HG03159 (cell line): ENCODE results near the gene P4HB.

Experiments
- ATAC-seq: cut with Tn5 transposase; IDR thresholded peaks from one replicate; pipeline ENCODE4 v1.9.1; 2021; ENCODE audit warnings: mild to moderate bottlenecking, moderate library complexity; ENCODE audit not compliant: unreplicated experiment

P4HB gene

GRCh38 chr17:81813371-81813684, 47.0 kb downstream of the P4HB start:
- ATAC-seq, result no peak

DNA sequence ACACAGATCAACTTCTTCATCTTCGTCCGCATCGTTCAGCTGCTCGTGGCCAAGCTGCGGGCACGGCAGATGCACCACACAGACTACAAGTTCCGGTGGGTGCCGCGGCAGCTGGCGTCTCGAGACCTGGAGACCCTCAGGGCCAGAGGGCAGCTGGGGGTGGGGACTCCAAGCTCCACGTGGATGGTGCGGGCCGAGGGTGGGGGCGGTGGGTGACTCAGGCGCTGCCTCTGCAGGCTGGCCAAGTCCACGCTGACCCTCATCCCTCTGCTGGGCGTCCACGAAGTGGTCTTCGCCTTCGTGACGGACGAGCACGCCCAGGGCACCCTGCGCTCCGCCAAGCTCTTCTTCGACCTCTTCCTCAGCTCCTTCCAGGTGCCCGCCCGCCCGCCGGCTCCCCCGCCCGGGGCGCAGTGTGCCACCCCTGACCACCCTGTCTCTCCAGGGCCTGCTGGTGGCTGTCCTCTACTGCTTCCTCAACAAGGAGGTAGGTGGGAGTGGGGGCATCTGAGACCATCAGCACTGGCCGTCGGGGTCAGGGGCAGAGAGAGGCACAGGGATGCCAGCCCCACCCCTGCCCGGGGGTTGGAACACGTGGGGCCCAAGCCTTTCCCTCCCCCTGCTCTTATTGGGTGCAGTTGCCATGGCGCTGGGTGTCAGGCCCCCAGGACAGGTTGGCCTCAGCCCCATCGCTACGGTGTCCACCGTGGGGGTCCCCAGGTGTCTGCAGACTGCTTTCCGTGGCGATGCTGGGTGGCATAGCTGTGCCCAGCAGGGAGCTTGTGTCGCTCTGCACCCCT, 47.6 kb downstream of the P4HB start:
- ATAC-seq, result no peak

- no peak for ATAC-seq
Measured at GRCh38 chr17:81811705-81812570, 48.4 kb downstream of the P4HB start.

GRCh38 chr17:81810892-81811704, 49.2 kb downstream of the P4HB start:
- ATAC-seq, result no peak

- ATAC-seq, result no peak
Measured at GRCh38 chr17:81810476-81810875, 49.9 kb downstream of the P4HB start.

GRCh38 chr17:81809556-81809998, 50.8 kb downstream of the P4HB start:
- no peak for ATAC-seq

DNA sequence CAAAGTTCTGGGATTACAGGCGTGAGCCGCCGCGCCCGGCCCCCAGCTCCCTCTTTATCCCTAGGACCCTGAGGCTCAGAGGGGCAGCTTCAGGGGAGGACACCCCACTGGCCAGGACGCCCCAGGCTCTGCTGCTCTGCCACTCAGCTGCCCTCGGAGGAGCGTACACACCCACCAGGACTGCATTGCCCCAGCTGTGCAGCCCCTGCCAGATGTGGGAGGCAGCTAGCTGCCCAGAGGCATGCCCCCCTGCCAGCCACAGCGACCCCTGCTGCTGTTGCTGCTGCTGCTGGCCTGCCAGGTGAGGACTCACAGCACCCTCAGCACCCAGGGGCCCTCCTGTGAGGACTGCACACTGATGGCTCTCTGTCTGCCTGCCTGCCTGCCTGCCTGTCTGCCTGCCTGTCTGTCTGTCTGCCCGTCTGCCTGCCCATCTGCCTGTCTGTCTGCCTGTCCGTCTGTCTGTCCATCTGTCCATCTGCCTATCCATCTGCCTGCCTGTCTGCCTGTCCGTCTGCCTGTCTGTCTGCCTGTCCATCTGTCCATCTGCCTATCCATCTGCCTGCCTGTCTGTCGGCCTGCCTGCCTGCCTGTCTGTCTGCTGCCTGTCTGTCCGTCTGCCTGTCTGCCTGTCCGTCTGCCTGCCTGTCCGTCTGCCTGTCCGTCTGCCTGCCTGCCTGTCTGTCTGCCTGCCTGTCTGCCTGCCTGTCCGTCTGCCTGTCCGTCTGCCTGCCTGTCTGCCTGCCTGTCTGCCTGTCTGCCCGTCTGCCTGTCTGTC, 51.4 kb downstream of the P4HB start:
- no peak for ATAC-seq

DNA sequence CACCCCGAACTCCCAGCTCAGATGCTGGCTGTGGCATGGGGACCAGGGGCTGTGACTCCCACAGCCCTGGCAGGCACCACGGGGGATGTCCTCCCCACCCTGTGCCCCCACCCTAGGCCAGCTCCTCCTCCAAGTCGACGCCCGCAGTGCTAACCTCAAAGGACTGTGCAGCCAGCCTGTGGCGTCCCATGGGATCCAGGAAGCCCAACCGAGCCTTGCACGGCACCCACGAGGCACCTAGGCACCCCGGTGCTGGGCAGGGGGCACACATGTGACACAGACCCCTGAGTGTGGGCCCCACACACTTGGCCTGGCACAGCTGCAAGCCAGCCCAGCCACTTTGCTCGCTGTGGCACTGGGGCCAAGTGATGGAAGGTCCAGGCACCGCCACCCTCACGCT, 52.5 kb downstream of the P4HB start:
- no peak for ATAC-seq

GRCh38 chr17:81807210-81807719, 53.1 kb downstream of the P4HB start:
- ATAC-seq, result no peak

DNA sequence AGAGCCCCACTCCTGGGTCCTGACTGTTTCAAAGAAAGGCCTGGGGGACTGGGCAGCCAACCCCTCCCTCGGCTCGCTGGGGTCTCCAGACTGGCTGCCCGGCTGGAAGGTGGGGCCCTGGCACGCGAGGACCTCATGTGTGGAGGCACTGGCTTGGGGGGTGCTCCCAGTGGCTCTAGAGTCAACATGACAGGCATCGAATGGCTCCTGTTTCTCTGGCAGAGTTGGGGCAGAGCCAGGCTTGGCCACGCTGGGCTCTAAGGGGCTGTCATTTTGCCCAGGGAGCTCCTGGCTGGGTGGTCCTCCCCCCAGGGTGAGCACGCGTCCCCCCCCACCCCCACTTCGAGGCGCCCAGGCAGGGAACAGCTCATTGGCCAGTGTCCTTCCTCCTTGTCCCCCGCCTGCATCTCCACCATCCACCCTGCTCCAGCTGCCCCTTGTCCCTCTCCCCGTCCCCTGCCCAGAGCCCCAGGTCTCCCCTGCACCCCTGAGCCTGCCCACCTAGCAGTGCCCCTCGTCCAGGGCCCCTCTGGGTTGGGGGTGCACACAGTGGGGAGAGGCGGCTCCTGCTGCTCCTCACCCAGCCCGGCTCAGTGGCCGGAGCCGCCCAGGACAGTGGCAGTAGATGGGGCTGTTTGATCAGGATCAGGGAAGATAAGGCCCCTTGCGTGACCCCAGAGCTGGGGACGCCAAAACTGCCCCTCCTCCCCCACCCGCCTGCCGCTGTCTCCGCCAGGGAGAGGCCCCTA, 53.7 kb downstream of the P4HB start:
- ATAC-seq, result no peak

- no peak for ATAC-seq
Measured at GRCh38 chr17:81805707-81806460, 54.5 kb downstream of the P4HB start.

- no peak for ATAC-seq
Measured at GRCh38 chr17:81804559-81805399, 55.6 kb downstream of the P4HB start.

DNA sequence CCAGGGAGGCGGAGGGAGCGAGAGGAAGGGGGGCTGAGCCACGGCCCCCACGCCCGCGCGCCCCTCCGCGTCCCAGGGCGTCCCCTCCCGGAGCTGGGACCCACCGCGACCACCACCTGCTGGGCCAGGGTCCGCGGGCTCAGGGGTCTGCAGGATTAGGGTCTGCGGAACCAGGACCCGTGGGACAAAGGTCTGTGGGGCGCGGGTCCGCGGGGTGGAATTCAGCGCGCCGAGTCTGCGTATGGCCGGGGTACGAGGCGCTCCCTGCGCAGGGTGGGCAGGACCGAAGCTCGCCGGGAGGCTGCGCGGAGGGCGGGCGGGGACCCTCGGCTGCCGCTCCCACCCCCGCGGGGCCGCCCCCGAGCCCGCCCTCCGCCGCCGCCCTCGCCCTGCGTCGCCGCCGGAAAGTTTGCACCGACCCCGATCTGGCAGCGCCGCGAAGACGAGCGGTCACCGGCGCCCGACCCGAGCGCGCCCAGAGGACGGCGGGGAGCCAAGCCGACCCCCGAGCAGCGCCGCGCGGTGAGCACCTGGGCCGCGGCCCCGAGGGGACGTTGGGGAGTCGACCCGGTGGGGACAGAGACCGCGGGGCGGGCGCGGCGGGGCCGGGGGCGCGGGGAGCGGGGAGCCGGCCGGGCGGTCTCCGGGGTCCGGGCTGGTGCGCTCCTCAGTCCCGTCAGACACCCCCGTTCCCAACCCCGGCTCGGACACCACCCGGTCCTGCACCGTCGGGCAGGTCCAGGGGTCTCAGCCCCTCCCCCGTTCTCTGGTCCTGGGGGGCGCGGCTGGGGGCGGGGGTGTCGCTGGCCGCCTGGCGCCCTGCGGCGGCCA, 56.4 kb downstream of the P4HB start, which contains the start of gene GCGR:
GCGR (plus strand) TSS at position 423 of the 831 bp plus-strand sequence. CDS start 4,869 bp downstream, outside the sequence.
- ATAC-seq, result no peak

DNA sequence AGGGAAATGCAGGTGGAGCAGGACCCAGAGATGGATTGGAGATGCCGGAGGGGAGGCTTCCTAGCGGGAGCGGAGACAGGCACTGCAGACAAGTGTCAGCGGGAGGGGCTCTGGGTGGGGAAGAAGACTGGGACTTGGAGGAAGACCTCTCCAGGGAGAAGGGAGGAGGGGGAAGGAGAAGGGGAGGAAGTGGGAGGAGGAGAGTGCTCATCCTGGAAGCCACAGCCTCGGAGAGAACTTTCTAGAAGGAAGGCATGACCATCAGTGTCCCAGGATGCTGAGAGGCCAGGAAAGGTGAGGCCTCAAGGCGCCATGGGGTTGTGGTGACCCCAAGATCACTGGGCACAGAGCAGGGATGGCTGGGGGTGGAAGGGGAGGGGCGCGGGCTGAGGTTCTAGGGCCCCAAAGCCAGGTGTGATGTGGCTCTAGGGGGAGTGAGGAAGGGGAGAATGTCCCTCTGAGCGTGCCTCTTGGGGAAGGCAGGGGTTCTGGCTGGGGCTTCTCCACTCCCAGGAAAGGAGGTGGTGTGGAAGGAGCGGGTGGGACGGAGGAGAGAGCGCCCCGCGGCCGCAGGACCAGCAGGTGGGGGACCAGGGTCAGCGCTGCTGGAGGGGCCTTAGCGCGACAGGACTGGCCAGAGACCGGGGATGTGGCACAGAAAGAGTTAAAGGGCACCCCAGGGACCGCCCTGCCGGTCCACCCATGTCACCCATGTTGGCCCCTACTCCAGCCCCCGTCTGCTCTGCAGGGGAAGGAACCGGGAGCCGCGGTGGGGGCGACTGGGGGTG, 57.3 kb downstream of the P4HB start:
- no peak for ATAC-seq

DNA sequence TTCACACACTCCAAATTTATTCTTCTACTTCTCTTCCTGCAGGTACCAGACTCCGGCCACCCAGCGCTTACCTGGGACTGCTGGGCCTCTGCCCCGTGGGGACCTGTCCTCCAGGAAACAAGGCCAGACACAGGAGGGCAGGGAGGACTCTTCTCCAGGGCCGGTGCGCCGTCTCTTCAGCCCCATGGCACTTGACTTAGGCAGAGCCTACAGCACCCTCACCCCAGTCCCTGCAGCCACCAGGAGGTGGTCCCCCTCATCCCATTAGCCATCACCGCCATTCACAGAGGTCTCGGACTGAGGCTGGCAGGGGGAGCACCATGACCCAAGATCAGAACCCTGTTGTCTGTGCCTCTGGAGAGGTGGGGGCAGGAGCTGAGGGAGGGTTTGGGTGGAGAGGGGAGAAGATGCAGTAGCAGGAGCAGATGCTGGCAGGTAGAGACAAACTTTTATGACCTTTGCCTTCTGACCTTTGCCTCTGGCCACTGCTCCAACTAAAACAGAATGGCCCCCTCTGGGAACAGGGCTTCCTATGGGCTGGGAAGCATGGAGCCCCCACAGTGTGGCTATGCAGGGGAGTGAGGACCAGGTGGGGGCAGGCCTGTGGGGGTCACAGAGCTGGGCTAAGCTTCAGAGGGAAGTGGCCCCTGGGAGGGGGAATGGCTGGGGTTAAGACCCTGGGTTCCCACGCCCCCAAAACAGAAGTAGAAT, 58.1 kb downstream of the P4HB start:
- no peak for ATAC-seq

DNA sequence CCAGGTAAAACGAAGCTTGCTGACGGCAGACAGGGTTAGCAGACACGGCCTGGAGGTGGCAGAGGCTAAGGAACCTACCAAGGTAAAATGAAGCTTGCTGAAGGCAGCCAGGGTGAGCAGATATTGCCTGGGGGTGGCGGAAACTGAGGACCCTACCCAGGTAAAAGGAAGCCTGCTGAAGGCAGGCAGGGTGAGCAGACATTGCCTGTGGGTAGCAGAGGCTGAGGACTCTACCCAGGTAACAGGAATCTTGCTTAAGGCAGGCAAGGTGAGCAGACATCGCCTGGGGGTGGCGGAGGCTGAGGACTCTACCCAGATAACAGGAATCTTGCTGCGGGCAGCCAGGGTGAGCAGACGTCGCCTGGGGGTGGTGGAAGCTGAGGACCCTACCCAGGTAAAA, 59.0 kb downstream of the P4HB start:
- ATAC-seq, result no peak
